HCT116 (cell line): ENCODE results near the gene TMEM182. TPM values are rescaled to one million over a fixed set of nuclear protein-coding genes. Genes with fewer than 3 reads are reported as not detected.

ENCODE experiments used
- ATAC-seq: fragments of 200-7000 bp; cut with Tn5 transposase; 2 replicates; pipeline ENCODE4 v1.9.1; 2020; ENCODE audit warnings: mild to moderate bottlenecking, moderate library complexity
- BruUV-seq: library from RNA; stranded (reverse); fragments of 400-500 nt; replicated peaks from 2 replicates; lab custom pipeline; 2021; lab: Mats Ljungman, UMichigan
- CTCF ChIA-PET: fragments of 300-600 bp; sonication (Branson Sonifier 250); formaldehyde crosslinking; loops from one replicate; lab custom pipeline; 2021; ENCODE audit warnings: antibody characterized with exemption; lab: Charles Lee
- POLR2A ChIA-PET: fragments of 300-600, 350-600 bp; sonication (Branson Sonifier 250); formaldehyde crosslinking; loops from one replicate; lab custom pipeline; 2021; ENCODE audit warnings: antibody characterized with exemption; lab: Charles Lee
- RAD21 ChIA-PET, 2 experiments: fragments of 300-600 bp; sonication (Branson Sonifier 250); formaldehyde crosslinking; loops; one replicate each; lab custom pipeline; 2023; ENCODE audit warnings: low total read pairs in 2 of 2; ENCODE audit not compliant: uncharacterized antibody in 2 of 2, unreplicated experiment in 2 of 2, low non-redundant PET in 1 of 2; lab: Charles Lee
- DNase-seq: peaks from one replicate; pipeline ENCODE4 v3.0.0-alpha.2; 2010; ENCODE audit warnings: low read depth, low spot score
- H2AFZ ChIP-seq: fragments of 200-600 bp; shearing (Covaris generic), sonication (generic); 2 replicates; pipeline ENCODE4 v1.6.1; 2017; ENCODE audit warnings: low read depth, mixed run types, mixed read lengths, antibody characterized with exemption, low read length; ENCODE audit not compliant: poor library complexity, severe bottlenecking
- H3K27ac ChIP-seq: 2 replicates; pipeline ENCODE4 v1.5.1; 2012; ENCODE audit warnings: low read depth, low read length
- H3K27me3 ChIP-seq: fragments of 200-600 bp; sonication (generic); 2 replicates; pipeline ENCODE4 v1.6.1; 2016; ENCODE audit warnings: mixed run types, low read length, mixed read lengths; ENCODE audit not compliant: insufficient read depth
- H3K36me3 ChIP-seq, 2 experiments: fragments of 200-500 bp in 1 of 2; fragments of 200-600 bp in 1 of 2; sonication (Bioruptor generic) in 1 of 2; sonication (generic) in 1 of 2; 2 replicates each; pipeline versions ENCODE4 v1.5.1 to v1.6.1; 2014 to 2016; ENCODE audit warnings: low read length in 2 of 2, inconsistent platforms in 1 of 2, mixed read lengths in 1 of 2, mixed run types in 1 of 2; ENCODE audit not compliant: insufficient read depth in 2 of 2, control insufficient read depth in 1 of 2
- H3K4me1 ChIP-seq, 2 experiments: fragments of 200-600 bp in 1 of 2; sonication (generic) in 1 of 2; 2 replicates each; pipeline versions ENCODE4 v1.5.1 to v1.6.1; 2012 to 2017; ENCODE audit warnings: low read length in 2 of 2, inconsistent platforms in 1 of 2, mild to moderate bottlenecking in 1 of 2, mixed read lengths in 1 of 2, mixed run types in 1 of 2, moderate library complexity in 1 of 2; ENCODE audit not compliant: insufficient read depth in 2 of 2, control insufficient read depth in 1 of 2
- H3K4me2 ChIP-seq: fragments of 200-600 bp; sonication (generic); 2 replicates; pipeline ENCODE4 v1.6.1; 2017; ENCODE audit warnings: mixed run types, low read length, mixed read lengths
- H3K4me3 ChIP-seq, 2 experiments: fragments of 200-600 bp in 1 of 2; sonication (generic) in 1 of 2; replicated peaks in 1 of 2; 2 replicates each; pipeline ENCODE4 v1.5.1; 2011 to 2016; ENCODE audit warnings: low read length in 2 of 2, control low read depth in 1 of 2, low read depth in 1 of 2, mild to moderate bottlenecking in 1 of 2, mixed read lengths in 1 of 2, mixed run types in 1 of 2
- H3K79me2 ChIP-seq: fragments of 200-600 bp; sonication (generic); 2 replicates; pipeline ENCODE4 v1.6.1; 2017; ENCODE audit warnings: mild to moderate bottlenecking, mixed run types, low read length, moderate library complexity, mixed read lengths; ENCODE audit not compliant: insufficient read depth
- H3K9ac ChIP-seq: fragments of 200-600 bp; sonication (generic); 2 replicates; pipeline ENCODE4 v1.6.1; 2016; ENCODE audit warnings: low read length, mixed read lengths
- H3K9me2 ChIP-seq: fragments of 200-600 bp; sonication (generic), shearing (Covaris generic); 2 replicates; pipeline ENCODE4 v1.6.1; 2017; ENCODE audit warnings: mixed run types, mild to moderate bottlenecking, moderate library complexity; ENCODE audit not compliant: insufficient read depth
- H3K9me3 ChIP-seq, 2 experiments: fragments of 200-500 bp in 1 of 2; fragments of 200-600 bp in 1 of 2; sonication (Bioruptor generic) in 1 of 2; sonication (generic) in 1 of 2; 2 replicates each; pipeline ENCODE4 v1.6.1; 2014 to 2017; ENCODE audit warnings: low read length in 2 of 2, mixed read lengths in 2 of 2, inconsistent platforms in 1 of 2, low read depth in 1 of 2, mild to moderate bottlenecking in 1 of 2, mixed run types in 1 of 2, moderate library complexity in 1 of 2; ENCODE audit not compliant: control insufficient read depth in 1 of 2, insufficient read depth in 1 of 2
- H4K20me1 ChIP-seq: fragments of 200-600 bp; sonication (generic), shearing (Covaris generic); 2 replicates; pipeline ENCODE4 v1.6.1; 2017; ENCODE audit warnings: mixed run types, mild to moderate bottlenecking, moderate library complexity; ENCODE audit not compliant: insufficient read depth
- ATF3 ChIP-seq: IDR thresholded peaks from 2 replicates; pipeline ENCODE4 v1.6.1; 2012
- CEBPB ChIP-seq: IDR thresholded peaks from 2 replicates; pipeline ENCODE4 v1.6.1; 2012; ENCODE audit warnings: low read depth
- JUND ChIP-seq: IDR thresholded peaks from 2 replicates; pipeline ENCODE4 v1.6.1; 2012
- POLR2A ChIP-seq: IDR thresholded peaks from 2 replicates; pipeline ENCODE4 v1.7.0; 2011; ENCODE audit warnings: borderline replicate concordance; ENCODE audit not compliant: insufficient read depth, insufficient read length; ENCODE audit errors: extremely low read depth
- POLR2AphosphoS5 ChIP-seq: IDR thresholded peaks from 2 replicates; pipeline ENCODE4 v1.6.1; 2011; ENCODE audit warnings: mild to moderate bottlenecking, low read depth, low read length, moderate library complexity
- RAD21 ChIP-seq: IDR thresholded peaks from 2 replicates; pipeline ENCODE4 v1.6.1; 2012; ENCODE audit warnings: low read depth, mild to moderate bottlenecking
- REST ChIP-seq: IDR thresholded peaks from 2 replicates; pipeline ENCODE4 v1.6.1; 2012; ENCODE audit warnings: low read depth
- SP1 ChIP-seq: IDR thresholded peaks from 2 replicates; pipeline ENCODE4 v1.6.1; 2012; ENCODE audit warnings: low read depth
- ZNF274 ChIP-seq: fragments of 200-500 bp; sonication (Bioruptor generic); IDR thresholded peaks from 2 replicates; pipeline ENCODE4 v1.6.1; 2014; ENCODE audit warnings: mild to moderate bottlenecking, low read depth, low read length, inconsistent platforms
- intact Hi-C: fragments of 100-400 bp; cut with micrococcal nuclease; formaldehyde crosslinking; loops from 2 replicates; pipeline ENCODE4 v1.10.0; 2022
- total RNA-seq: library from RNA; stranded (reverse); gene quantifications from one replicate; pipeline ENCODE4 v1.2.1, GENCODE V29; 2021; ENCODE audit not compliant: unreplicated experiment

TMEM182 gene
- total RNA-seq, 1 experiment from 2014 or later: 8.4 TPM

GRCh38 chr2:102782187-102782586 lies 20.4 kb downstream of the TMEM182 start:
- no peaks in the 10 kb centered on the region; a peak in 1 of 4 replicates for H3K36me3 ChIP-seq
- ATAC-seq (no peak), DNase-seq (no peak)
- ChIA-PET RAD21 (no interaction called here), POLR2A (no interaction called here), CTCF (interaction anchor here (1.2 kb wide), 1 partner anchor 29 kb away, joined by 3 read pairs; no protein-coding TSS in a partner anchor)
- no peak overlapping the region for H3K9ac ChIP-seq
- no peaks in the 10 kb centered on the region for H3K27me3 ChIP-seq
- H3K9me2 ChIP-seq: no peaks in the 10 kb centered on the region
- H3K4me1 ChIP-seq: no peaks in the 10 kb centered on the region
- no peak overlapping the region for H3K4me3 ChIP-seq
- no peak overlapping the region for H3K27ac ChIP-seq
- no peaks in the 10 kb centered on the region for H3K9me3 ChIP-seq
- H4K20me1 ChIP-seq: no peaks in the 10 kb centered on the region
- intact Hi-C loops: no loop called here
- TF ChIP-seq POLR2A: no peak
- TF ChIP-seq SP1: no peak
- TF ChIP-seq ATF3: no peak
- TF ChIP-seq JUND: no peak
- no peak for TF ChIP-seq RAD21
- no peak overlapping the region for H3K4me2 ChIP-seq
- no peak overlapping the region for H2AFZ ChIP-seq
- H3K79me2 ChIP-seq: no peaks in the 10 kb centered on the region
- no TSS peak for BruUV-seq

GRCh38 chr2:102782933-102783332 lies 21.1 kb downstream of the TMEM182 start:
- Histone ChIP-seq H3K9me3 (no peaks in the 10 kb centered on the region), H3K27ac (no peak overlapping the region), H3K9me2 (no peaks in the 10 kb centered on the region), H3K36me3 (no peaks in the 10 kb centered on the region; a peak in 1 of 4 replicates), H4K20me1 (no peaks in the 10 kb centered on the region), H3K4me2 (no peak overlapping the region), H3K9ac (no peak overlapping the region), H3K27me3 (no peaks in the 10 kb centered on the region), H3K4me1 (no peaks in the 10 kb centered on the region), H3K79me2 (no peaks in the 10 kb centered on the region), H2AFZ (no peak overlapping the region), H3K4me3 (no peak overlapping the region)
- CTCF ChIA-PET: interaction anchor here (1.2 kb wide), 1 partner anchor 29 kb away, joined by 3 read pairs; no protein-coding TSS in a partner anchor
- POLR2A ChIA-PET: no interaction called here
- TF ChIP-seq POLR2AphosphoS5 (no peak), ZNF274 (no peak), CEBPB (no peak), REST (no peak)
- ATAC-seq: no peak
- RAD21 ChIA-PET: no interaction called here
- no peak for DNase-seq
- intact Hi-C loops: no loop called here
- no TSS peak for BruUV-seq
